Mucosa of descending colon (tissue), 3 donors: ENCODE measurements around the gene FBH1. TPM values are rescaled to one million over a fixed set of nuclear protein-coding genes. Genes with fewer than 3 reads are reported as not detected.

Source experiments
- ATAC-seq: fragments of 200-7000 bp; cut with Tn5 transposase; one replicate; pipeline ENCODE4 v1.9.1; 2020; ENCODE audit warnings: mild to moderate bottlenecking, moderate library complexity
- DNase-seq, 3 donors: peaks; one replicate each; pipeline ENCODE4 v3.0.0-alpha.2; 2020
- H3K36me3 ChIP-seq: fragments of 200-600 bp; one replicate; pipeline ENCODE4 v1.8.0; 2021; ENCODE audit warnings: low read depth, mild to moderate bottlenecking
- H3K4me1 ChIP-seq: fragments of 200-600 bp; one replicate; pipeline ENCODE4 v1.8.0; 2021; ENCODE audit warnings: low read depth, mild to moderate bottlenecking
- H3K4me3 ChIP-seq: fragments of 200-600 bp; one replicate; pipeline ENCODE4 v1.8.0; 2021; ENCODE audit warnings: mild to moderate bottlenecking
- H3K9me3 ChIP-seq: fragments of 200-600 bp; one replicate; pipeline ENCODE4 v1.8.0; 2021; ENCODE audit warnings: mild to moderate bottlenecking
- CTCF ChIP-seq: fragments of 200-600 bp; IDR thresholded peaks from one replicate; pipeline ENCODE4 v1.8.0; 2022; ENCODE audit warnings: antibody characterized with exemption, mild to moderate bottlenecking
- intact Hi-C, 2 donors: fragments of 100-400 bp; cut with DNase I in 1 of 2; cut with micrococcal nuclease in 1 of 2; formaldehyde crosslinking; loops; one replicate each; pipeline versions ENCODE4 v1.11.0 to v1.11.1; 2022; cut with DNase I, micrococcal nuclease
- total RNA-seq, 3 donors: library from RNA; stranded (reverse); fragmentation: NEBNext Ultra II Directional in 2 of 3; extraction: Animal tissue kit (Norgen Biotek cat#: 25700) in 2 of 3; gene quantifications; one replicate each; pipeline versions ENCODE4 v1.2.1 to v1.2.4, GENCODE V29; 2021 to 2023
- donor health status: DM: no; HTN: no; CAD: no; lungs with moderate emphysema.
- donor health status: DM: no; HTN: no; CAD: no.
- donor health status: DM: no; HTN: yes; CAD: no.

FBH1 gene
- total RNA-seq, 3 donors from 2014 or later, result 74.1 to 109 (median 100) TPM

GRCh38 chr10:5929442-5929841 is 39.4 kb downstream of the FBH1 start:
- no peak for TF ChIP-seq CTCF
- ATAC-seq (no peak), DNase-seq (no peak)
- intact Hi-C loops, result no loop called here
- Histone ChIP-seq H3K4me1 (no peaks in the 10 kb centered on the region), H3K4me3 (no peak overlapping the region), H3K9me3 (no peaks in the 10 kb centered on the region), H3K36me3 (peaks cover 8% of the 10 kb centered on the region)

- no peaks in the 10 kb centered on the region for H3K4me1 ChIP-seq
- no peak for DNase-seq
- H3K9me3 ChIP-seq, result no peaks in the 10 kb centered on the region
- H3K36me3 ChIP-seq, result no peaks in the 10 kb centered on the region
- intact Hi-C loops, result no loop called here
- TF ChIP-seq CTCF, result no peak
- no peak for ATAC-seq
- no peak overlapping the region for H3K4me3 ChIP-seq
These were observed 40.2 kb downstream of the FBH1 start for GRCh38 chr10:5930272-5930671.

- Histone ChIP-seq H3K9me3 (no peaks in the 10 kb centered on the region), H3K4me3 (no peak overlapping the region), H3K36me3 (peaks cover 7% of the 10 kb centered on the region), H3K4me1 (no peaks in the 10 kb centered on the region)
- DNase-seq (no peak), ATAC-seq (no peak)
- TF ChIP-seq CTCF, result no peak
- intact Hi-C loops, result no loop called here
These were observed 42.3 kb downstream of the FBH1 start for GRCh38 chr10:5932345-5932744.

- DNase-seq (no peak), ATAC-seq (no peak)
- intact Hi-C loops, result no loop called here
- Histone ChIP-seq H3K4me1 (no peaks in the 10 kb centered on the region), H3K9me3 (no peaks in the 10 kb centered on the region), H3K4me3 (no peak overlapping the region), H3K36me3 (peaks cover 12% of the 10 kb centered on the region)
- TF ChIP-seq CTCF, result no peak
These were observed 44.0 kb downstream of the FBH1 start for GRCh38 chr10:5933909-5934546.

GRCh38 chr10:5935628-5936027 is 45.6 kb downstream of the FBH1 start:
- no peak for TF ChIP-seq CTCF
- H3K4me1 ChIP-seq, result no peaks in the 10 kb centered on the region
- peaks cover 12% of the 10 kb centered on the region for H3K36me3 ChIP-seq
- no peak overlapping the region for H3K4me3 ChIP-seq
- intact Hi-C loops, result no loop called here
- DNase-seq (no peak), ATAC-seq (no peak)
- H3K9me3 ChIP-seq, result no peaks in the 10 kb centered on the region

- no peaks in the 10 kb centered on the region for H3K4me1 ChIP-seq
- no peaks in the 10 kb centered on the region for H3K9me3 ChIP-seq
- DNase-seq (no peak), ATAC-seq (no peak)
- no peak for TF ChIP-seq CTCF
- H3K4me3 ChIP-seq, result no peak overlapping the region
- intact Hi-C loops, result no loop called here
- peaks cover 12% of the 10 kb centered on the region for H3K36me3 ChIP-seq
These were observed 47.0 kb downstream of the FBH1 start for GRCh38 chr10:5937016-5937415.
